GM21515 (cell line): Measurements from ENCODE around the gene TMTC1.

Experiments used
- ATAC-seq: cut with Tn5 transposase; IDR thresholded peaks from one replicate; pipeline ENCODE4 v1.9.1; 2021; ENCODE audit not compliant: unreplicated experiment

The TMTC1 gene

DNA sequence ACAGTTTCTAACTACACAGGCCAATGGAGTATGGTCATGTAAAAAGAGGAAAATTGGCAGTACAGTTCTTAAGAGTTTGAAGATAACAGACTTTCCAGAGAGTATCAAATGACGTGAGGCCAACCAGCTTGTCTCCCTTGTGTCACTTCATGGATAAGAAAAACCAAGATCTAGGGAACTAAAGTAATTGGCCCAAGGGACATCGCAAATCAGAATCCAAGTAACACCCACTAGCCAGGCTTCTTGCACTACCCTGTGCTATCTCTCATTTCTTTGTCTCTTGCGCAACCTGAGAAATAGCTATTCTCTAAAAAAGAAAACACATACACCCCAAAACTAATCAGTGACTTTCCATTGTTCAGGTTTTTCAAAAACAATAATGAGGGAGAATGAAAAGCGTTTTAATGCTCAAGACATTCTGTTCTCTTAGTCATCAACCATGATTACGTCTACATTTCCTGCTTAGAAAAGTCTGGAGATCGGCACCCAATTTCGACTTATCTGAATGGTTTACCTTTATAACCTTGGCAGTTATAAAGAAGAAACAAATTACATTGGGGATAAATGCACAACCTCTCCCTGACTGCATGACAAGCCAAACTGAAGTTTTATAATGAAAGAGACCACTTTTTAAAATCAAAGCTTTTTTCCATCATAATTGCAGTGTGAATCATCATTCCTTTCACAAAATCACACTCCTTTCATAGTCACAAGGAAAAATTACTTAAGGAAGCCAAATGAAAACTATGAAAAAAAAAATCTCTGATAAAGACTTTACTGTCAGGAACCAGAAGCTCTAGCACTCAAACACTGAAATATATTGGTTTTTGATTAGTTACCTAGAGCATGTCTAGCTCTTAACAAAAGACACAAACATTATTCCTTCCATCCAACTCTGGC, 42.1 kb downstream of the TMTC1 start:
- no peak for ATAC-seq

- no peak for ATAC-seq
Measured at GRCh38 chr12:29739279-29739991, 44.3 kb downstream of the TMTC1 start.

DNA sequence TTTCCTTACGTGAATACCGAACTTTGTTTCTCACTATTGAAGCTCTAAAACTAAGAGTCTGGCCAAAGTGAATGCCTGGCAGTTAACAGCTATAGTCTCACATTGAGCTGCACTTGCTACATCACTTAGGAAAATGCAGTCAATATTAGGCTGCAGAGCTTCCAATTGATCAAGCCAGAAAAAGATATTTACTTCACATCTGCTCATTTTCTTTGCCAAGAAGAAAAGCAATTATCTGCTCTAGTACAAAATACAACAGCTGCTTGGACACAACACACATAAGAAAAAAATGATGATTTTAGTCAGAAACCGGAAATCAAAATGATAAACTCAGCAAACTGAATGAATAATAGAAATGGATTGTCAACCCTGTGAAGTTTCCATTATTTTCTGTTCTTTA, 45.4 kb downstream of the TMTC1 start:
- no peak for ATAC-seq

- no peak for ATAC-seq
Measured at GRCh38 chr12:29737644-29738043, 46.1 kb downstream of the TMTC1 start.

- no peak for ATAC-seq
Measured at GRCh38 chr12:29735604-29736003, 48.1 kb downstream of the TMTC1 start.

GRCh38 chr12:29734734-29735133, 49.0 kb downstream of the TMTC1 start:
- ATAC-seq, result no peak

- ATAC-seq, result no peak
Measured at GRCh38 chr12:29734305-29734704, 49.4 kb downstream of the TMTC1 start.

DNA sequence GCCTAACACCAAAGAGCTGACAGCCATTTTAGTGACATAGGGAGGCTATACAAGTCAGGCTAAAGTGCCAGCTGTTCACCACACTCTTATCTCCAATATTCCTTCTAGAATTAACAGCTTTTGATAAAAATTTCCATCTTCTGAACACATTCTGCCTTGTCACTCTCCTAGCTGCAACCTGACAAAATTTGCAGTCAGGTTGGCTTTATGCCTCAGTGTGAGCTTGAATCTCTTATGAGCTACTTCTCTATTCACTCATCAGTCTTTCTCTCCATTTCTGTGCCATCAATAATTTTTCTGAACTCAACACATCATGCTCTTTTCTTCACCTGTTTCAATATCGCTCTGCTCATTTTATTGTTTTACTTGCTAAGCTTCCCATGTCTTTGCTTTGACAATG, 50.2 kb downstream of the TMTC1 start:
- ATAC-seq, result no peak

- no peak for ATAC-seq
Measured at GRCh38 chr12:29733060-29733459, 50.7 kb downstream of the TMTC1 start.

GRCh38 chr12:29732593-29732992, 51.1 kb downstream of the TMTC1 start:
- no peak for ATAC-seq

DNA sequence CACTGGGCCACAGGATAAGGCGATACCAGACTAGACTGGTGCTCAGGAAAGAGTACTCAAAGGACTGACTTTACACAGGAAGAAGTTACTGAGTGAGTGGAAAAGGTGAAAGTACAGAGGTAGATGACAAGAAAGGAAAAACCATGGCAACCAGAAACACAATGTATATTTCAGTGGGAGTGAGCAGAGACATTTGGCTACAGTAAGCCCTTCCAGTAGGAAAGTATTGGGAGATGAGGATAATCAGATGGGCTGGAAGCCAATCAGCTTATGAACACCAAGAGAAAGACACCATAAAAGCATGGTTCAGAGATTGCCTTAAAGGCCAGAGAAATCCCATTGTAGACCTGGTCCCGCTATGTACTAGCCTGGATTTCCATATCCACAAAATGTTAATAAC, 51.6 kb downstream of the TMTC1 start:
- ATAC-seq, result no peak

DNA sequence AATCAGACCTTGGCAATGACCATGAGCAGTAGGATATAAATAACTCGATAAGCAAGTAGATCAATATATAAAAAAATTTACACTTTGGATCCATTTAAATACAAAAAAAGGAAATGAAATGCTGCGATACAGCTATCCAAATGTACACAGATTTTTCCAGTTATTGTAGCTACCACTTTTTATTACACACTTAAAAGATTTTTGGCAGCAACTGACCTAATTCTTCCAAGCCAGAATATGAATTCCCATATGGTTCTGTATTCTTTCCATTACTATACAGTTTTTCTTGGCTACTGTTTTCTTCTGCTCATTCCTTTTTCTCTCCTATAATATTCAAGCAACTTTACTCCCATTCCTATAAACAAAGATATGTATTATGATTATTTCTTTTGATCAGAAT, 52.2 kb downstream of the TMTC1 start:
- ATAC-seq, result no peak

GRCh38 chr12:29730481-29730880, 53.3 kb downstream of the TMTC1 start:
- ATAC-seq, result no peak

DNA sequence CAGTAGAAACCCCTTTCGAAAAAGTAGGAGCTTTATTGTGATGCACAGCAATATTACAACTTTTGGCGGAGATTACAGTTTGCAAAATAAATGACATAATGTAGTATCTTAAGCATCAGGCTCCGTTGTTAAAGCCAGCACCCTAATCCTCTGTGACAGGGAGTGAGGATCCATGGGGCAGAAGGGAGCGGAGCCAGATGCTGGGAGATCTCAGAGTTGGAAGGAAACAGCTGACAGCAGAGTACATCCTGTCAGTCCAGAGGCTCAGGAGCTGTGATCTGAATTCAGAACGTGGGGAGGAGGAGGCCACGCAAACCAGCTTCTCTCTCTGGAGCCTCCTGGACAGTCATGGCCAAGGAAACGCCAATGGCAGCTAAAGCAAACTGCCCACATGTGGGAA, 55.7 kb downstream of the TMTC1 start:
- no peak for ATAC-seq

GRCh38 chr12:29726741-29727348, 56.9 kb downstream of the TMTC1 start:
- no peak for ATAC-seq

DNA sequence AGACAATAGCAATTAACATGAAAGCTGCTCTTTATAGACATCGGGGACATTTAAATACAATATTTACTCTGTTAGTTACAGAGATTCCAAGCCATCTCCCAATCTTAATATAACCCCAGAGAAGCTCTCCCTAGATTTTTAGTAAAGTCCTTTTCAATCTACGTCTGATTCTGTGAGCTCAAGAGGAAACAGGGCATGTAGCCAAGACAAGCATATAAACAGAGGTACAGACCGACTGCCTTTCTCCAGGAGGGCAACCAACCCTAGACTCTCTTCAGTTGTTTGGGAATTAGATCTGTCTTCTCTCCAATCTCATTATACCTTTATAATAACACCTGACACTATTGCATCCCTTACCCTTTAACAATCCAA, 57.4 kb downstream of the TMTC1 start:
- ATAC-seq, result no peak

DNA sequence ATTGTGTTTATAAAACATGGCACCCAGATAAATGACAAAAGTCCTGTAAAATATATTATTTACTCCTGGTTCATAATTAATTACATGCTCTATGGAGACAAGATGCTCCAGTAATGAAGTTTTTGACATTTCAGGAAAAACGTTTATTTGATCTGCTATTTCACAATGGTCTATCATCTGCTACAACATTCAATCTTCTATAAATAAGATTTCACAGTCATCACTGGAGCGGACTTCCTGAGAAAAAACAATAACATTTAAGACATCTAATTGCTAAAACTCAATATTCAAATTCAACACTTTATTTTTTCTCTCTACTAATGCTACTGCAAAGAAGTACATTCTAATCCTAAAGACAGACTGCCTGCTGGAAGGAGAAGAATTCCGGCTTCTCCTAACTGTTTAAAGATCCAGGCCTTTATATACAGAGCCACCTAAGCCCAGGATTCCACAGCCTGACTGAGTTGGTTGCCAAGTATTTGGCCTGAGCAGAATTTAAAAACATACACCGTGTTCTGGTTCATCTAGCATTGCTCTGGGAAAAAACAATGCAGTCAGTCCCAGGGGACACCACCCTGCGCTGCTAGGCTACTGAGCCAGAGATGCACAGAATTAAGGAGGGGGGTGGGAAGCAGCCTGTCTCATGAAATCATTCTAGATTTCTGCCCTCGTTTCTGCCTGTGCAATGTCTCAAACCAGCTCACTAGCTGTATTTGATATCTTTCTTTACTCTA, 58.0 kb downstream of the TMTC1 start:
- ATAC-seq, result no peak

DNA sequence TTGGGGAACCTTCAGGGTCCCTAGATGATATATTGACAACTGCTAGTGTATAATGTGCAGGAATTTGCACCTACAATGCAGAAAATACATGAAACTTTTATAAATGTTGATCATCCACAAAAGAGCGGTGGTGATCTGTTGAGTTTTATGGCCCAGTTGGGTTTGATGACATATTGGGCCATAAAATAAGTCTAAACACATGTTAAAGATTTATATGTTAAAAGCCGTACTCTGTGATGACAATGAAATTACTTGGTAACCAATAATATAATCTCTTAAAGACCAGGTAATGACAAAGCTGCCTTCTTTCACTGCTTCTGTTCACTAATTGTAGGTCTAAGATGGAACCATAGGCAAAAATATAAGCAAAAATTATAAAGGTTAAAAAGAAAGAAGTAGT, 61.6 kb downstream of the TMTC1 start:
- no peak for ATAC-seq

- ATAC-seq, result no peak
Measured at GRCh38 chr12:29719381-29719780, 64.4 kb downstream of the TMTC1 start.

- no peak for ATAC-seq
Measured at GRCh38 chr12:29717540-29718100, 66.1 kb downstream of the TMTC1 start.

GRCh38 chr12:29714966-29715365, 68.8 kb downstream of the TMTC1 start:
- no peak for ATAC-seq
